HG03139 (cell line): ENCODE measurements around the gene MC5R.

ENCODE experiments used
- ATAC-seq: cut with Tn5 transposase; IDR thresholded peaks from one replicate; pipeline ENCODE4 v1.9.1; 2021; ENCODE audit not compliant: unreplicated experiment

MC5R gene

GRCh38 chr18:13823707-13824395, at the start of gene MC5R:
TSS of gene MC5R (plus strand) at chr18:13824149. CDS start at chr18:13825766, 1,617 bp downstream.
- ATAC-seq: peak; percentile 84

GRCh38 chr18:13775058-13775457, 48.9 kb upstream of the MC5R start:
- no peak for ATAC-seq

GRCh38 chr18:13791181-13791580, 32.8 kb upstream of the MC5R start:
- no peak for ATAC-seq

- no peak for ATAC-seq
Measured at GRCh38 chr18:13793819-13794218, 30.1 kb upstream of the MC5R start.

- ATAC-seq: no peak
Measured at GRCh38 chr18:13796515-13796914, 27.4 kb upstream of the MC5R start.

GRCh38 chr18:13797157-13797611, 26.8 kb upstream of the MC5R start:
- no peak for ATAC-seq

GRCh38 chr18:13799396-13799795, 24.6 kb upstream of the MC5R start:
- no peak for ATAC-seq

GRCh38 chr18:13800505-13801259, 23.3 kb upstream of the MC5R start:
- no peak for ATAC-seq

GRCh38 chr18:13801260-13801601, 22.7 kb upstream of the MC5R start:
- no peak for ATAC-seq

GRCh38 chr18:13804305-13804704, 19.6 kb upstream of the MC5R start:
- no peak for ATAC-seq

- ATAC-seq: no peak
Measured at GRCh38 chr18:13808294-13809042, 15.5 kb upstream of the MC5R start.

GRCh38 chr18:13809043-13809430, 14.9 kb upstream of the MC5R start:
- ATAC-seq: no peak

GRCh38 chr18:13809531-13810255, 14.3 kb upstream of the MC5R start:
- ATAC-seq: no peak

GRCh38 chr18:13810950-13811485, 12.9 kb upstream of the MC5R start:
- no peak for ATAC-seq

GRCh38 chr18:13811993-13812392, 12.0 kb upstream of the MC5R start:
- ATAC-seq: no peak

- ATAC-seq: no peak
Measured at GRCh38 chr18:13813271-13813849, 10.6 kb upstream of the MC5R start.

GRCh38 chr18:13826209-13826608, 2.3 kb downstream of the MC5R start:
- no peak for ATAC-seq

- no peak for ATAC-seq
Measured at GRCh38 chr18:13831864-13832508, 8.0 kb downstream of the MC5R start.

- ATAC-seq: no peak
Measured at GRCh38 chr18:13834496-13835015, 10.6 kb downstream of the MC5R start.

GRCh38 chr18:13835202-13835601, 11.3 kb downstream of the MC5R start:
- no peak for ATAC-seq
